ENCODE measurements around the gene IQSEC3.

Gene IQSEC3

DNA sequence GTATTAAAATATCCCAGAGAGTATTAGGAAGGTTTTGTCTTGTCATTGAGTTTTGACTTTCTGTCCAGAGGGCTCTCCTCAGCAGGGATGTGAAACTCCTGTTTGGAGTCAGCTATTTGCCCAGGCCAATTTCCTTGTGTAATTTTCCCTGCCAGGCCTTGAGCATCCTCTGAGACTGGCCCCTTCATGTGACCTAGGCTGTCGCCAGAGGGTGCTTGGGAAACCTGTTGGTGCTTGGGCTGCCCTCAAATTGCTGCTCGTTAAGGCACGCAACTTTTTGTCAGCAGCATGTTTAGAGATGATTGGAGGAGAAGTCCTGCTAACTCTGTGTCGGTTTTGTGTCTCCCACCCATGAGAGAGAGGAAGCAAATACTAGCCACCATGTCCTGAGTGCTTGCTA, 39.1 kb downstream of the IQSEC3 start:
- Mint-ChIP-seq H3K36me3 (ENCODE audit: low read depth) (no peaks in the 10 kb centered on the region), H3K4me3 (no peak overlapping the region), H3K27me3 (ENCODE audit: low read depth, poor library complexity) (peaks cover 30% of the 10 kb centered on the region), H3K4me1 (peaks cover 83% of the 10 kb centered on the region), H3K9me3 (no peaks in the 10 kb centered on the region), H3K27ac (no peak overlapping the region)
- DNase-seq, result no peak
- TF ChIP-seq, protein P1, sequence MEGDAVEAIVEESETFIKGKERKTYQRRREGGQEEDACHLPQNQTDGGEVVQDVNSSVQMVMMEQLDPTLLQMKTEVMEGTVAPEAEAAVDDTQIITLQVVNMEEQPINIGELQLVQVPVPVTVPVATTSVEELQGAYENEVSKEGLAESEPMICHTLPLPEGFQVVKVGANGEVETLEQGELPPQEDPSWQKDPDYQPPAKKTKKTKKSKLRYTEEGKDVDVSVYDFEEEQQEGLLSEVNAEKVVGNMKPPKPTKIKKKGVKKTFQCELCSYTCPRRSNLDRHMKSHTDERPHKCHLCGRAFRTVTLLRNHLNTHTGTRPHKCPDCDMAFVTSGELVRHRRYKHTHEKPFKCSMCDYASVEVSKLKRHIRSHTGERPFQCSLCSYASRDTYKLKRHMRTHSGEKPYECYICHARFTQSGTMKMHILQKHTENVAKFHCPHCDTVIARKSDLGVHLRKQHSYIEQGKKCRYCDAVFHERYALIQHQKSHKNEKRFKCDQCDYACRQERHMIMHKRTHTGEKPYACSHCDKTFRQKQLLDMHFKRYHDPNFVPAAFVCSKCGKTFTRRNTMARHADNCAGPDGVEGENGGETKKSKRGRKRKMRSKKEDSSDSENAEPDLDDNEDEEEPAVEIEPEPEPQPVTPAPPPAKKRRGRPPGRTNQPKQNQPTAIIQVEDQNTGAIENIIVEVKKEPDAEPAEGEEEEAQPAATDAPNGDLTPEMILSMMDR (IDR thresholded peaks at IDR 0.05), result no peak

DNA sequence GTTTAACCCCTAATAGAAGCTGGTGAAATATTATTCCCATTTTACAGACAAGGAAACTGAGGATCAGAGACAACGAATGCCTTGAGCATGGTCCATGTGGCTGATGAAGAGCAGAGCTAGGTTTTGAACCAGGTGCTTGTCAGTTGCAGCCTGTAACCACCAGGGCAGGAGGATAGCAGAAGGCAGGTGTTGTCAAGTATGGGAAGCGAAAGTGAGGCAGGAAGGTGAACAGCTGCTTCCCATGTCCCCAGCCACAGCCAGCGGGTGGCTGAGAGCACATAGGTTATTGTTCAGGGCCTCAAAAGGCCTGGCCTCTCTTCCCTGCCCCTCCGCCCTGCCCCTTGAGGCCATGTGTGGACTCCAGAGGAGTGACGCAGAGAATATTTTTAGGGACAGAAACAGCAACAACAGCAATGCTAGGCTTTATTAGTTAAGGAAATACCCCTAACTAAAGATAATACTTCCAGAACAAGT, 39.6 kb downstream of the IQSEC3 start:
- Mint-ChIP-seq H3K27ac (no peak overlapping the region), H3K27me3 (ENCODE audit: low read depth, poor library complexity) (peaks cover 29% of the 10 kb centered on the region), H3K4me1 (peaks cover 83% of the 10 kb centered on the region), H3K4me3 (no peak overlapping the region), H3K9me3 (no peaks in the 10 kb centered on the region), H3K36me3 (ENCODE audit: low read depth) (no peaks in the 10 kb centered on the region)
- DNase-seq, result no peak
- TF ChIP-seq, protein P1 (IDR thresholded peaks at IDR 0.05), result peak; percentile 18

DNA sequence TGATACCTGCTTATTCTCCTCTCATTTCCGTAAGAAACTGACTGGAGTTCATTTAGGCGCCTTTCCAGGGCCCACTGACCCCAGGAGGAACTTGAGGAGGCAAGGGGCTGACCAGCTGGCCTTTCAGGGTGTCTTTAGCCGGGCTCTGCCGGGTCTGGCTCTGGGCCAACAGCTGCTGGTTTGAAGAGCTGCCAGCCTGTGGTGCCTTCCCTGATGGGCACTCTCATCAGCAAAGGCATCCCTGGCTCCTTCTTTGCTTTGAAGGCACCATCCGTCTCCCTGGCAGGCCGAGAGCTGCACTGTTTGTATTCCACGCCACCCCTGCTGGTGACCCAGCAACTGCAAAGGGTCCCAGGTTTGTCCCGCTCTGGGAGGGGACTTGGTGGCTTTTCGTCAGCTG, 42.0 kb downstream of the IQSEC3 start:
- no peak for DNase-seq
- H3K27me3 Mint-ChIP-seq (ENCODE audit: low read depth, poor library complexity), result peaks cover 13% of the 10 kb centered on the region

DNA sequence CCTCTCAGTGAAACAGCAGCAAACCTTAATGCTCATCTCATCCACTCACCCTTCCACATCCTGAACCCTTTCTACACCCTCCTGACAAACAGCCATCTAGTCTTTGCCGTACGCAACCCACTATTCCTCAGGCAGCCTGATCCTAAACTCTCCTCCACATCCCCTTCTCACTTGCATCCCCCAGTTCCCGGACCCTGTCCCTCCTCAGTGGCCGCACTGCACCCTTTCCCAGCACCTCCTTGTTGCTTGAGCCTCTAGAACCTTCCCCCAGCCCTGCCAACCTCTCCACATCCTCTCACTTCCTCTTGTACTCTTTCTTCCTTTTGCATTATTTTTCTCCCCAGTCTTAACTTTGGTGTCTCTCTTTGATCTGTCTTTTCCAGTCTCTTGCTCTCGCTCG, 42.9 kb downstream of the IQSEC3 start:
- peaks cover 13% of the 10 kb centered on the region for H3K27me3 Mint-ChIP-seq (ENCODE audit: low read depth, poor library complexity)
- no peak for DNase-seq
- H3K9me3 Mint-ChIP-seq, result no peaks in the 10 kb centered on the region
- H3K4me3 Mint-ChIP-seq, result peak overlapping the region; percentile 7
- H3K36me3 Mint-ChIP-seq (ENCODE audit: low read depth), result no peaks in the 10 kb centered on the region
- H3K27ac Mint-ChIP-seq, result peak overlapping the region; percentile 90
- peaks cover 86% of the 10 kb centered on the region for H3K4me1 Mint-ChIP-seq
- TF ChIP-seq, protein P1 (IDR thresholded peaks at IDR 0.05), result no peak

More for the DNA sequence above, 42.0 kb downstream of the IQSEC3 start:
- no peaks in the 10 kb centered on the region for H3K9me3 Mint-ChIP-seq
- no peaks in the 10 kb centered on the region for H3K36me3 Mint-ChIP-seq (ENCODE audit: low read depth)
- TF ChIP-seq, protein P1 (IDR thresholded peaks at IDR 0.05), result no peak
- H3K4me1 Mint-ChIP-seq, result peaks cover 86% of the 10 kb centered on the region
- H3K4me3 Mint-ChIP-seq, result no peak overlapping the region
- H3K27ac Mint-ChIP-seq, result no peak overlapping the region

DNA sequence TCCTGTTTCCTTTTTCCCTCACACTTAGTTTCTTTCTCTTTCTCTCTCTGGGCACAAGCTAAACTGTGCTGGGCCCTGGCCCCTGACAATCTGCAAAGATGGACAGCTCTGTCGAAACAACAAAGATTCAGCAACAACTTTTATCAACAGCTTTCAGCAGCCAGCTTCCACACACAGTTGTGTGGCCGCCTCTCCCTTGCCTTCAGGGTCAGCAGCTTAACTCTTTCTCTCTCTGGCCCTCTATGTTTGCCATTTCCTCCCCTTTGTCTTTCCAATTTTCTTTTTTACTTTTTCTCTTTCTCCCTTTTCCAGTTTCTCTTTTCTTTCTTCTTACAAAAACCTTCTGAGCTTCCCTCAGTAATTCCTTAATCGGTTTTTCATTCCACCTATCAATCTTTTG, 43.3 kb downstream of the IQSEC3 start:
- H3K27ac Mint-ChIP-seq, result peak overlapping the region; percentile 90
- no peak for DNase-seq

More for the DNA sequence above, 43.3 kb downstream of the IQSEC3 start:
- Mint-ChIP-seq H3K36me3 (ENCODE audit: low read depth) (no peaks in the 10 kb centered on the region), H3K27me3 (ENCODE audit: low read depth, poor library complexity) (peaks cover 10% of the 10 kb centered on the region), H3K9me3 (no peaks in the 10 kb centered on the region), H3K4me1 (peaks cover 87% of the 10 kb centered on the region), H3K4me3 (no peak overlapping the region)
- TF ChIP-seq, protein P1 (IDR thresholded peaks at IDR 0.05), result no peak
